AG09319 (cell line): Measurements from ENCODE around the gene FASLG.

ENCODE experiments used
- DNase-seq: peaks from one replicate; pipeline ENCODE4 v3.0.0-alpha.2; 2010; ENCODE audit warnings: low read depth; ENCODE audit errors: extremely low read depth
- CTCF ChIP-seq: IDR thresholded peaks from 2 replicates; pipeline ENCODE4 v1.5.1; 2011; ENCODE audit warnings: low read depth, mild to moderate bottlenecking, inconsistent platforms, low read length, moderate library complexity

Gene FASLG

GRCh38 chr1:172630868-172631267 lies 28.0 kb upstream of the FASLG start:
- no peak for DNase-seq
- no peak for TF ChIP-seq CTCF

- no peak for DNase-seq
- no peak for TF ChIP-seq CTCF
Observed at GRCh38 chr1:172637522-172637921, 21.4 kb upstream of the FASLG start.

- DNase-seq: no peak
- no peak for TF ChIP-seq CTCF
Observed at GRCh38 chr1:172638249-172638648, 20.7 kb upstream of the FASLG start.

- TF ChIP-seq CTCF: no peak
- DNase-seq: no peak
Observed at GRCh38 chr1:172638885-172639831, 19.7 kb upstream of the FASLG start.

GRCh38 chr1:172640111-172640510 lies 18.8 kb upstream of the FASLG start:
- TF ChIP-seq CTCF: no peak
- DNase-seq: no peak

- DNase-seq: no peak
- no peak for TF ChIP-seq CTCF
Observed at GRCh38 chr1:172641492-172641891, 17.4 kb upstream of the FASLG start.

GRCh38 chr1:172642970-172643369 lies 15.9 kb upstream of the FASLG start:
- DNase-seq: no peak
- TF ChIP-seq CTCF: no peak
